DND-41 (cell line): Measurements from ENCODE around the gene NIBAN1.

ENCODE experiments used
- CTCF ChIP-seq: IDR thresholded peaks from 2 replicates; pipeline ENCODE4 v1.5.1; 2012; ENCODE audit warnings: borderline replicate concordance, low read length, moderate library complexity, mild to moderate bottlenecking; ENCODE audit not compliant: poor library complexity, severe bottlenecking; ENCODE audit errors: extremely low read depth
- EZH2 ChIP-seq: IDR thresholded peaks from 3 replicates; pipeline ENCODE4 v1.6.1; 2012; ENCODE audit warnings: borderline replicate concordance, low read depth, mild to moderate bottlenecking, moderate library complexity, low read length, inconsistent platforms; ENCODE audit not compliant: severe bottlenecking

- TF ChIP-seq EZH2 (no peak), CTCF (no peak)
Measured at GRCh38 chr1:184928394-184928793, 45.9 kb downstream of the NIBAN1 start.
